Aortic smooth muscle cell (primary cell): ENCODE measurements around the gene CACFD1. TPM values are rescaled to one million over a fixed set of nuclear protein-coding genes. Genes with fewer than 3 reads are reported as not detected.

Source experiments
- total RNA-seq: library from RNA; depleted of rRNA; stranded (reverse); fragments of >200 nt; gene quantifications from 2 replicates; pipeline ENCODE4 v1.2.3, GENCODE V29; 2014

CACFD1 gene
- 7.1 and 10.6 TPM in 2 replicates for total RNA-seq

GRCh38 chr9:133459476-133460404 lies at the start of gene CACFD1:
Gene CACFD1 (plus strand): TSS chr9:133459978. CDS start chr9:133460067, 89 bp downstream.

GRCh38 chr9:133417541-133418461 lies 42.0 kb upstream of the CACFD1 start, which contains the start of gene REXO4:
Gene REXO4 (minus strand): TSS chr9:133418010. CDS start chr9:133417844, 166 bp downstream.

GRCh38 chr9:133421615-133422542 lies 37.9 kb upstream of the CACFD1 start, which contains the start of gene ADAMTS13:
Gene ADAMTS13 (plus strand): TSS chr9:133422367. CDS start chr9:133422444, 77 bp downstream.

GRCh38 chr9:133478851-133479711 lies 19.3 kb downstream of the CACFD1 start, which contains the start of gene SLC2A6:
Gene SLC2A6 (minus strand): TSS chr9:133479099. CDS start chr9:133479059, 40 bp downstream.

Other genes starting within 250 kb of the CACFD1 start
- gene ABO, start 184.8 kb upstream of the CACFD1 start, total RNA-seq = not detected in 2 replicates
- 7.5 and 12.2 TPM in 2 replicates for gene SURF6, start 123.8 kb upstream of the CACFD1 start, total RNA-seq
- gene MED22, start 111.8 kb upstream of the CACFD1 start, total RNA-seq = 14.5 and 14.8 TPM in 2 replicates
- gene RPL7A, start 111.8 kb upstream of the CACFD1 start, total RNA-seq = 2,146 and 2,339 TPM in 2 replicates
- 22.7 and 36.2 TPM in 2 replicates for gene SURF1, start 103.5 kb upstream of the CACFD1 start, total RNA-seq
- gene SURF2, start 103.4 kb upstream of the CACFD1 start, total RNA-seq = 13.9 and 21.3 TPM in 2 replicates
- 382 and 497 TPM in 2 replicates for gene SURF4, start 83.9 kb upstream of the CACFD1 start, total RNA-seq
- 0.44 and 0.79 TPM in 2 replicates for gene STKLD1, start 83.6 kb upstream of the CACFD1 start, total RNA-seq
- 11.9 and 16.8 TPM in 2 replicates for gene REXO4, start 42.0 kb upstream of the CACFD1 start, total RNA-seq
- 1.8 and 2.0 TPM in 2 replicates for gene ADAMTS13, start 37.6 kb upstream of the CACFD1 start, total RNA-seq
- 12.1 and 14.3 TPM in 2 replicates for gene SLC2A6, start 19.1 kb downstream of the CACFD1 start, total RNA-seq
- not detected in 2 replicates for gene MYMK, start 65.0 kb downstream of the CACFD1 start, total RNA-seq
- gene ADAMTSL2, start 74.7 kb downstream of the CACFD1 start, total RNA-seq = 0.06 and 0.79 TPM in 2 replicates
- gene FAM163B, start 149.4 kb downstream of the CACFD1 start, total RNA-seq = not detected in 2 replicates
- gene DBH, start 176.4 kb downstream of the CACFD1 start, total RNA-seq = not detected in 2 replicates